DOHH2 (cell line): ENCODE data around the gene TMEM161B.

Source experiments
- CTCF ChIP-seq: fragments of 200-600 bp; sonication (generic); IDR thresholded peaks from one replicate; pipeline ENCODE4 v1.5.1; 2014; ENCODE audit warnings: antibody characterized with exemption, mild to moderate bottlenecking, low read depth, low read length; ENCODE audit not compliant: poor library complexity, severe bottlenecking
- EZH2phosphoT487 ChIP-seq: fragments of 200-600 bp; sonication (generic); IDR thresholded peaks from 2 replicates; pipeline ENCODE4 v1.6.1; 2017; ENCODE audit warnings: borderline replicate concordance, mild to moderate bottlenecking, antibody characterized with exemption, low read length, moderate library complexity, mixed read lengths

DNA sequence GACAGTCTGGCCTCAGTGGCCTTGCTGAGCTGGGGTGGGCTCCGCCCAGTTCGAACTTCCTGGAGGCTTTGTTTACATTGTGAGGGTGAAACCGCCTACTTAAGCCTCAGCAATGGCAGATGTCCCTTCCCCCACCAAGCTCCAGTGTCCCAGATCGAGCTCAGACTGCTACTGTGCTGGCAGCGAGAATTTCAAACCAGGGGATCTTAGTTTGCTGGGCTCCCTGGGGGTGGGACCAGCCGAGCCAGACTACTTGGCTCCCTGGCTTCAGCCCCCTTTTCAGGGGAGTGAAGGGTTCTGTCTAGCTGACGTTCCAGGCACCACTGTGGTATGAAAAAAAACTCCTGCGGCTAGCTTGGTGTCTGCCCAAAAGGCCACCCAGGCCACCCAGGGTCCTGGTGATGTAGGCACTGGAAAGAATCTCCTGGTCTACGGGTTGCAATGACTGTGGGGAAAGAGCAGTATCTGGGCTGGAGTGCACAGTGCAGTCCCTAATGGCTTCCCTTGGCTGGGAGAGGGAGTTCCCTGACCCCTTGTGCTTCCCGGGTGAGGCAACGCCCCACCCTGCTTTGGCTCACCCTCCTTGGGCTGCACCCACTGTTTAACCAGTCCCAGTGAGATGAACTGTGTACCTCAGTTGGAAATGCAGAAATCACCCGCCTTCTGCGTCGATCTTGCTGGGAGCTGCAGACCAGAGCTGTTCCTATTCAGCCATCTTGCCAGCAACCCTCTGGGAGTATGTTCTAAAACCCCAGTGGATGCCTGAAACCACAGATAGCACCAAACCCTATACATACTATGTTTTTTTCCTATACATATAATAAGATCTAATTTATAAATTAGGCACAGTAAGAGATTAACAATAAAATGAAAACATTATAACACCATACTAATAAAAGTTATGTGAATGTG is 95.5 kb downstream of the TMEM161B start:
- no peak for TF ChIP-seq CTCF
- no peak for TF ChIP-seq EZH2phosphoT487
